Gastroesophageal sphincter (tissue), 4 donors: ENCODE results near the gene LTBP1. TPM values are rescaled to one million over a fixed set of nuclear protein-coding genes. Genes with fewer than 3 reads are reported as not detected.

Experiments used
- ATAC-seq: fragments of 150-250 bp; one replicate; pipeline ENCODE4 v1.9.1; 2016; ENCODE audit warnings: mild to moderate bottlenecking, moderate library complexity
- H3K27ac ChIP-seq, 4 donors: fragments of 200-600 bp; sonication (generic) in 3 of 4; 1 replicate in 3 of 4; 2 replicates in 1 of 4; pipeline ENCODE4 v1.5.1; 2016 to 2019
- H3K27me3 ChIP-seq: fragments of 200-600 bp; sonication (generic); one replicate; pipeline ENCODE4 v1.5.1; 2019
- H3K36me3 ChIP-seq, 2 donors: fragments of 200-600 bp; sonication (generic); one replicate each; pipeline ENCODE4 v1.5.1; 2019; ENCODE audit warnings: control low read depth in 1 of 2
- H3K4me1 ChIP-seq, 3 donors: fragments of 200-600 bp; sonication (generic); 1 replicate in 2 of 3; 2 replicates in 1 of 3; pipeline ENCODE4 v1.5.1; 2016 to 2019; ENCODE audit warnings: control low read depth in 2 of 3
- H3K4me3 ChIP-seq, 2 donors: fragments of 200-600 bp; sonication (generic); one replicate each; pipeline ENCODE4 v1.5.1; 2019; ENCODE audit warnings: mild to moderate bottlenecking in 1 of 2, moderate library complexity in 1 of 2
- H3K9me3 ChIP-seq, 3 donors: fragments of 200-600 bp; sonication (generic); one replicate each; pipeline ENCODE4 v1.5.1; 2017 to 2019; ENCODE audit warnings: control low read depth in 2 of 3
- CTCF ChIP-seq, 4 experiments: fragments of 200-600 bp in 2 of 4; fragments of 450-650 bp in 2 of 4; sonication (generic) in 1 of 4; IDR thresholded peaks; one replicate each; pipeline ENCODE4 v1.5.1; 2017 to 2019; ENCODE audit warnings: antibody characterized with exemption in 4 of 4, mild to moderate bottlenecking in 2 of 4, moderate library complexity in 2 of 4
- EP300 ChIP-seq: sonication (generic); formaldehyde crosslinking; IDR thresholded peaks from one replicate; pipeline ENCODE4 v1.6.1; 2017; ENCODE audit warnings: antibody characterized with exemption, mild to moderate bottlenecking
- POLR2A ChIP-seq, 2 donors: fragments of 450-650 bp; IDR thresholded peaks; one replicate each; pipeline ENCODE4 v1.6.1; 2017; ENCODE audit warnings: antibody characterized with exemption in 2 of 2, mild to moderate bottlenecking in 2 of 2, moderate library complexity in 1 of 2
- POLR2AphosphoS5 ChIP-seq: sonication (generic); formaldehyde crosslinking; IDR thresholded peaks from one replicate; pipeline ENCODE4 v1.6.1; 2017; ENCODE audit warnings: antibody characterized with exemption
- WGBS, 2 donors: methylation state at CpG; one replicate each; pipeline ENCODE4 v1.1.5; 2018; ENCODE audit warnings: low coverage in 1 of 2; 5-methylcytosine and 5-hydroxymethylcytosine counted together
- total RNA-seq, 4 donors: library from RNA; depleted of rRNA; stranded (reverse); fragments of >200 nt; gene quantifications; one replicate each; pipeline ENCODE4 v1.1.0, GENCODE V29; 2016

Gene LTBP1
- total RNA-seq, 4 donors from 2014 or later: 238 to 493 (median 378) TPM

- peaks cover 16 to 85% (median 32%) of the 10 kb centered on the region in 3 donors for H3K4me1 ChIP-seq
- H3K27me3 ChIP-seq: no peaks in the 10 kb centered on the region
- 25 to 50% methylated on average over 9 to 11 of the region's 11 CpGs for WGBS, 2 donors
- TF ChIP-seq POLR2A (IDR thresholded peaks at IDR 0.05) (no peak), CTCF (IDR thresholded peaks at IDR 0.05) (no peak), EP300 (peak; percentile 45), POLR2AphosphoS5 (peak; percentile 61)
- H3K9me3 ChIP-seq: no peaks in the 10 kb centered on the region
- peak; percentile 59 for ATAC-seq
- H3K36me3 ChIP-seq: no peaks in the 10 kb centered on the region
- peak overlapping the region; percentile 77 to 98 (median 87) for H3K27ac ChIP-seq
- H3K4me3 ChIP-seq: peak overlapping the region in 1 of 2 donors; percentile 12
These were observed 346.3 kb downstream of the LTBP1 start for GRCh38 chr2:33292981-33293595.

DNA sequence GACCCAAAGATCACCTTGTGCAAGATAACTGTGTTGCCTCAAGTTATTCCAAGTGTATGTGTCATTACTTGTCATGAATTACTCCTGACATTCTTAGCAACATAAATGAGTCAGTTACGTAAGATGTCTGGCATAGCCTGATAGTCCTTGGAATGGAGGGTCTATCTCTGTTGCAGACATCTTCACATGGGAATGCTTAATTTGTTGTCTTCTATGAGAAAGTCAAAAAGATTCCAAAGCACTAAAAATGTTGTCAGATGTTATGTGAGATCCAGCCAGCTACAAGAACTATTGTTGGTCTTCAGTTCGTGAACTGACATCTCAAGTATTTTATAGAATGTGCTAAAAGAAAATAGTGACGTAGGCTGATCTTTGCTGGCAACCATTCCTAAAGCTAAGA, 351.5 kb downstream of the LTBP1 start:
- no peak overlapping the region for H3K4me3 ChIP-seq
- H3K9me3 ChIP-seq: no peaks in the 10 kb centered on the region
- H3K27me3 ChIP-seq: no peaks in the 10 kb centered on the region
- peaks cover 4 to 79% (median 9%) of the 10 kb centered on the region in 3 donors for H3K4me1 ChIP-seq
- H3K27ac ChIP-seq: peak overlapping the region; percentile 60 to 88 (median 76)
- peaks cover 0 to 28% of the 10 kb centered on the region in 2 donors for H3K36me3 ChIP-seq
- TF ChIP-seq POLR2AphosphoS5 (peak; percentile 70), EP300 (no peak), POLR2A (IDR thresholded peaks at IDR 0.05) (no peak)
- 22 to 37% methylated on average over 3 of the region's 3 CpGs for WGBS, 2 donors
- peak; percentile 85 for ATAC-seq

DNA sequence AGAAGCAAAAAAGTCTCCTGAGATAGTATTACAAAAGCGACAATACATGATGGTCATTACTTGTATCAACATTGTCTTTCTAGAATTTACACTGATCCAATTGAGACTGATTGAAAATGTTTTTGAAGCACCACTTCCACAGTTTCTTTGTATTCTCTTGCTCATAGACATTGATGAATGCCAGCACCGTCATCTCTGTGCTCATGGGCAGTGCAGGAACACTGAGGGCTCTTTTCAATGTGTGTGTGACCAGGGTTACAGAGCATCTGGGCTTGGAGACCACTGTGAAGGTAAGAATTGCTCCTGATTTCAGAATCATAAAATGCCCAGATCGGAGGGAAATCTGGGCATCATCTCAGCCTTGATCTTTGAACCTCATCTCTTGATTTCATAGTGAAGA, 354.6 kb downstream of the LTBP1 start:
- no peak overlapping the region for H3K4me3 ChIP-seq
- no peaks in the 10 kb centered on the region for H3K27me3 ChIP-seq
- TF ChIP-seq POLR2A (IDR thresholded peaks at IDR 0.05) (no peak), EP300 (no peak), CTCF (IDR thresholded peaks at IDR 0.05) (no peak), POLR2AphosphoS5 (no peak)
- WGBS, 2 donors: 92 to 95% methylated on average over 3 of the region's 3 CpGs
- H3K27ac ChIP-seq: peak overlapping the region; percentile 35 to 82 (median 57)
- peaks cover 0 to 36% of the 10 kb centered on the region in 2 donors for H3K36me3 ChIP-seq
- no peak for ATAC-seq
- H3K9me3 ChIP-seq: no peaks in the 10 kb centered on the region
- peaks cover 4 to 77% (median 15%) of the 10 kb centered on the region in 3 donors for H3K4me1 ChIP-seq

- peaks cover 0 to 46% of the 10 kb centered on the region in 2 donors for H3K36me3 ChIP-seq
- H3K4me3 ChIP-seq: no peak overlapping the region
- no peak for ATAC-seq
- H3K27me3 ChIP-seq: no peaks in the 10 kb centered on the region
- no peak for TF ChIP-seq EP300
- TF ChIP-seq POLR2A (IDR thresholded peaks at IDR 0.05): no peak
- no peak for TF ChIP-seq POLR2AphosphoS5
- TF ChIP-seq CTCF (IDR thresholded peaks at IDR 0.05): no peak
- H3K27ac ChIP-seq: peak overlapping the region; percentile 7 to 82 (median 47)
- 34 to 35% methylated on average over 2 of the region's 2 CpGs for WGBS, 2 donors
- H3K4me1 ChIP-seq: peaks cover 4 to 69% (median 10%) of the 10 kb centered on the region in 3 donors
- no peaks in the 10 kb centered on the region for H3K9me3 ChIP-seq
These were observed 355.6 kb downstream of the LTBP1 start for GRCh38 chr2:33302348-33302747.

DNA sequence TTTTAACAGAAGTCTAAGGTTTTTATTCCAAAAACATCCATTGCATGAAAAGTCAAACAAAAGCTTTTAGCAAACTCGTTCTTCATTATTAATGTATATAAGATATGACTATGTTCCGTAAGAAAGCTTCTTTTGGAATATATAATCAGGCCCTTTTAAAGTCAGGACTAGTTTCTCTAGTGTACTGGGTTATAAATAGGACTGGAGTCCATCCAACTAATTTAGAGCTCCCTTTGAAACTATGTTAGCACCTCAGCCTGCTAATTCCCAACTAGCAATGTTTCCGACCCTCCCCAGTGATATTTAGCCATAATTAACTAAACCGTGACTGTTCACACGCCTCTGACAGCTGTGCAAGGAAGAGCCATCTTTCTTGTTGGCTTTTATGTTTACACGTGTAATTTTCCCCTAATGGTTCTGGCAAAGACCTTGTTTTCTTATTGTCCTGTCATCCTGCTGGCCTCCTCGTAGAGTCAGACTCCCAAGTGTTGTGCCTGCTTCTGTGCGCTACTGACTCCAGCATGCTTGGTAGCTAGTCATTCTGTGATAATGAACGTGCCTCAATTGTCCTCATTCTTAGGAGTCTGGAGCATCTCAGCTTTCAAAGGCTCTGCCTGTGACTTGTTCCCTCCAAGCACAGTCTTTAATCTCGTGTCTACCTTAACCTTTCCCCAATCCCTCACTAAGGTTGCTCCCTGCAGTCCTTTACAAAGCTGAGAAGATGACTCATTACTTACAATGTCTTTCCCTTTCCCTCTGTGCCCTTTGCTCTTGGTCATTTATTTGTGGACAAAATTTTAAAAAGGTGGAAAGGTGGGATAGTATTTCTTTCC, 357.5 kb downstream of the LTBP1 start:
- H3K36me3 ChIP-seq: peaks cover 0 to 46% of the 10 kb centered on the region in 2 donors
- no peaks in the 10 kb centered on the region for H3K9me3 ChIP-seq
- TF ChIP-seq EP300: no peak
- TF ChIP-seq POLR2AphosphoS5: peak; percentile 55
- H3K27me3 ChIP-seq: no peaks in the 10 kb centered on the region
- peak overlapping the region; percentile 66 to 82 (median 72) for H3K27ac ChIP-seq
- WGBS, 2 donors: 33 to 39% methylated on average over 10 of the region's 10 CpGs
- peaks cover 0 to 55% (median 7%) of the 10 kb centered on the region in 3 donors for H3K4me1 ChIP-seq
- no peak overlapping the region for H3K4me3 ChIP-seq
- ATAC-seq: peak; percentile 49
